Activated CD8-positive, alpha-beta memory T cell treated with anti-CD3 and anti-CD28 coated beads, Interleukin-2, amount 10 ng/mL, durations not matched to agents 7 days and 5 days (primary cell): ENCODE data around the gene ESR1. TPM values are rescaled to one million over a fixed set of nuclear protein-coding genes. Genes with fewer than 3 reads are reported as not detected.
"Not testable (repeated sequence)": the region's sequence is repeated elsewhere in the genome, so short reads cannot be mapped to it uniquely, and the experiment has no call there.

ENCODE experiments used
- ATAC-seq: fragments of 150-1000 bp; cut with Tn5 transposase; one replicate; pipeline ENCODE4 v1.10.0; 2021; ENCODE audit warnings: moderate library complexity
- CTCF ChIA-PET: fragments of 350-600 bp; sonication (Branson Sonifier 250); formaldehyde crosslinking; loops from one replicate; lab custom pipeline; 2021; ENCODE audit warnings: antibody characterized with exemption; lab: Charles Lee
- DNase-seq: peaks from one replicate; pipeline ENCODE4 v3.0.0-alpha.2; 2020
- H3K27ac Mint-ChIP-seq: one replicate; pipeline ENCODE4 v1.8.0; 2021; ENCODE audit warnings: mild to moderate bottlenecking, mixed read lengths
- H3K27me3 Mint-ChIP-seq: one replicate; pipeline ENCODE4 v1.8.0; 2021; ENCODE audit warnings: mixed read lengths
- H3K36me3 Mint-ChIP-seq: one replicate; pipeline ENCODE4 v1.8.0; 2021; ENCODE audit warnings: mild to moderate bottlenecking, mixed read lengths
- H3K4me1 Mint-ChIP-seq: one replicate; pipeline ENCODE4 v1.8.0; 2021; ENCODE audit warnings: mixed read lengths
- H3K4me3 Mint-ChIP-seq: one replicate; pipeline ENCODE4 v1.8.0; 2021; ENCODE audit warnings: mild to moderate bottlenecking, moderate library complexity, mixed read lengths
- H3K9me3 Mint-ChIP-seq: one replicate; pipeline ENCODE4 v1.8.0; 2022; ENCODE audit warnings: low read depth, mixed read lengths
- total RNA-seq, 2 experiments: library from RNA; stranded (reverse); gene quantifications; one replicate each; pipeline ENCODE4 v1.2.3, GENCODE V29; 2021

The ESR1 gene
- total RNA-seq, 2 experiments from 2014 or later: 0.21 TPM; not detected in 1

GRCh38 chr6:151916680-151917164 is 109.2 kb downstream of the ESR1 start:
- CTCF ChIA-PET: no interaction called here
- Mint-ChIP-seq H3K9me3 (no peaks in the 10 kb centered on the region), H3K27me3 (no peaks in the 10 kb centered on the region), H3K4me3 (no peak overlapping the region), H3K4me1 (no peaks in the 10 kb centered on the region), H3K36me3 (no peaks in the 10 kb centered on the region), H3K27ac (no peak overlapping the region)
- ATAC-seq (no peak), DNase-seq (no peak)

- Mint-ChIP-seq H3K9me3 (no peaks in the 10 kb centered on the region), H3K27ac (no peak overlapping the region), H3K27me3 (no peaks in the 10 kb centered on the region), H3K4me1 (no peaks in the 10 kb centered on the region), H3K36me3 (no peaks in the 10 kb centered on the region), H3K4me3 (no peak overlapping the region)
- DNase-seq (no peak), ATAC-seq (no peak)
- CTCF ChIA-PET: no interaction called here
Measured at GRCh38 chr6:151917531-151918329, 110.2 kb downstream of the ESR1 start.

- DNase-seq (no peak), ATAC-seq (no peak)
- Mint-ChIP-seq H3K4me3 (no peak overlapping the region), H3K4me1 (no peaks in the 10 kb centered on the region), H3K9me3 (no peaks in the 10 kb centered on the region), H3K36me3 (no peaks in the 10 kb centered on the region), H3K27me3 (peaks cover 18% of the 10 kb centered on the region), H3K27ac (no peak overlapping the region)
- CTCF ChIA-PET: no interaction called here
Measured at GRCh38 chr6:151940307-151940706, 132.8 kb downstream of the ESR1 start.

GRCh38 chr6:151948002-151948743 is 140.7 kb downstream of the ESR1 start:
- peak; percentile 23 for ATAC-seq
- peaks cover 7% of the 10 kb centered on the region for H3K27me3 Mint-ChIP-seq

GRCh38 chr6:151958332-151958731 is 150.8 kb downstream of the ESR1 start:
- H3K4me1 Mint-ChIP-seq: peaks cover 10% of the 10 kb centered on the region
- DNase-seq: no peak
- ATAC-seq: no peak
- CTCF ChIA-PET: no interaction called here
- peaks cover 43% of the 10 kb centered on the region for H3K27me3 Mint-ChIP-seq
- H3K27ac Mint-ChIP-seq: no peak overlapping the region
- no peaks in the 10 kb centered on the region for H3K9me3 Mint-ChIP-seq
- no peaks in the 10 kb centered on the region for H3K36me3 Mint-ChIP-seq
- H3K4me3 Mint-ChIP-seq: no peak overlapping the region

More at GRCh38 chr6:151948002-151948743, 140.7 kb downstream of the ESR1 start:
- Mint-ChIP-seq H3K9me3 (no peaks in the 10 kb centered on the region), H3K36me3 (no peaks in the 10 kb centered on the region), H3K4me1 (peaks cover 11% of the 10 kb centered on the region), H3K27ac (peak overlapping the region; percentile 14), H3K4me3 (no peak overlapping the region)
- CTCF ChIA-PET: no interaction called here
- no peak for DNase-seq

GRCh38 chr6:151959086-151959485 is 151.6 kb downstream of the ESR1 start:
- Mint-ChIP-seq H3K4me3 (no peak overlapping the region), H3K9me3 (no peaks in the 10 kb centered on the region), H3K27ac (no peak overlapping the region), H3K4me1 (peaks cover 10% of the 10 kb centered on the region), H3K27me3 (peaks cover 45% of the 10 kb centered on the region), H3K36me3 (no peaks in the 10 kb centered on the region)
- no peak for ATAC-seq
- DNase-seq: no peak
- CTCF ChIA-PET: no interaction called here

GRCh38 chr6:151961809-151962208 is 154.3 kb downstream of the ESR1 start:
- Mint-ChIP-seq H3K27me3 (peaks cover 55% of the 10 kb centered on the region), H3K27ac (no peak overlapping the region), H3K4me1 (peaks cover 10% of the 10 kb centered on the region), H3K4me3 (no peak overlapping the region), H3K9me3 (no peaks in the 10 kb centered on the region), H3K36me3 (no peaks in the 10 kb centered on the region)
- no peak for ATAC-seq
- CTCF ChIA-PET: no interaction called here
- no peak for DNase-seq

- peak; percentile 23 for ATAC-seq
- no peak overlapping the region for H3K27ac Mint-ChIP-seq
- no peaks in the 10 kb centered on the region for H3K9me3 Mint-ChIP-seq
- peaks cover 60% of the 10 kb centered on the region for H3K27me3 Mint-ChIP-seq
- CTCF ChIA-PET: no interaction called here
- H3K4me1 Mint-ChIP-seq: peaks cover 10% of the 10 kb centered on the region
- no peaks in the 10 kb centered on the region for H3K36me3 Mint-ChIP-seq
- DNase-seq: no peak
- H3K4me3 Mint-ChIP-seq: no peak overlapping the region
Measured at GRCh38 chr6:151962246-151962846, 154.9 kb downstream of the ESR1 start.

GRCh38 chr6:151963001-151963400 is 155.5 kb downstream of the ESR1 start:
- H3K4me3 Mint-ChIP-seq: no peak overlapping the region
- DNase-seq (no peak), ATAC-seq (no peak)
- H3K27ac Mint-ChIP-seq: no peak overlapping the region
- no peaks in the 10 kb centered on the region for H3K36me3 Mint-ChIP-seq
- H3K27me3 Mint-ChIP-seq: peaks cover 61% of the 10 kb centered on the region
- CTCF ChIA-PET: no interaction called here
- peaks cover 10% of the 10 kb centered on the region for H3K4me1 Mint-ChIP-seq
- H3K9me3 Mint-ChIP-seq: no peaks in the 10 kb centered on the region

GRCh38 chr6:151964412-151964811 is 156.9 kb downstream of the ESR1 start:
- H3K27me3 Mint-ChIP-seq: peaks cover 55% of the 10 kb centered on the region
- ATAC-seq, H3K4me3 Mint-ChIP-seq, H3K4me1 Mint-ChIP-seq, CTCF ChIA-PET, H3K9me3 Mint-ChIP-seq, H3K27ac Mint-ChIP-seq, H3K36me3 Mint-ChIP-seq, DNase-seq: not testable (repeated sequence)

GRCh38 chr6:151974061-151974617 is 166.7 kb downstream of the ESR1 start:
- H3K27ac Mint-ChIP-seq: no peak overlapping the region
- CTCF ChIA-PET: no interaction called here
- DNase-seq (no peak), ATAC-seq (no peak)
- no peaks in the 10 kb centered on the region for H3K9me3 Mint-ChIP-seq
- peaks cover 17% of the 10 kb centered on the region for H3K27me3 Mint-ChIP-seq
- H3K4me3 Mint-ChIP-seq: no peak overlapping the region
- H3K36me3 Mint-ChIP-seq: no peaks in the 10 kb centered on the region
- H3K4me1 Mint-ChIP-seq: no peaks in the 10 kb centered on the region

- H3K36me3 Mint-ChIP-seq: no peaks in the 10 kb centered on the region
- H3K27me3 Mint-ChIP-seq: peaks cover 21% of the 10 kb centered on the region
- no peaks in the 10 kb centered on the region for H3K4me1 Mint-ChIP-seq
- DNase-seq (no peak), ATAC-seq (no peak)
- H3K27ac Mint-ChIP-seq: no peak overlapping the region
- CTCF ChIA-PET: interaction anchor here (0.6 kb wide), 1 partner anchor 279 kb away, joined by 4 read pairs; no protein-coding TSS in a partner anchor
- no peak overlapping the region for H3K4me3 Mint-ChIP-seq
- no peaks in the 10 kb centered on the region for H3K9me3 Mint-ChIP-seq
Measured at GRCh38 chr6:151975795-151976194, 168.3 kb downstream of the ESR1 start.

GRCh38 chr6:151988199-151988598 is 180.7 kb downstream of the ESR1 start:
- H3K27ac Mint-ChIP-seq, H3K4me3 Mint-ChIP-seq, H3K36me3 Mint-ChIP-seq, ATAC-seq, H3K9me3 Mint-ChIP-seq, CTCF ChIA-PET, DNase-seq, H3K4me1 Mint-ChIP-seq: not testable (repeated sequence)
- peaks cover 16% of the 10 kb centered on the region for H3K27me3 Mint-ChIP-seq
